GM13977 (cell line): ENCODE results near the gene AFMID.

Source experiments
- DNase-seq: peaks from one replicate; pipeline ENCODE4 v3.0.0; 2012; ENCODE audit warnings: low spot score
- in situ Hi-C: fragments of 300-500 bp; cut with MboI; formaldehyde crosslinking; loops from one replicate; pipeline ENCODE4 v1.12.0; 2022; ENCODE audit warnings: low sequenced_read_pairs, low pct_unique_long_range_greater_than_20kb, mixed read lengths, inconsistent platforms; ENCODE audit not compliant: unreplicated experiment
- TF ChIP-seq, protein P1 (sequence below): IDR thresholded peaks from 2 replicates; pipeline ENCODE4 v1.5.1; 2012; ENCODE audit warnings: mild to moderate bottlenecking, control low read depth; ENCODE audit not compliant: insufficient read depth; ENCODE audit errors: extremely low read depth, missing control alignments

The AFMID gene

GRCh38 chr17:78141437-78142118, 45.6 kb upstream of the AFMID start:
- in situ Hi-C loops = no loop called here

GRCh38 chr17:78142119-78142861, 44.9 kb upstream of the AFMID start:
- TF ChIP-seq, protein P1, sequence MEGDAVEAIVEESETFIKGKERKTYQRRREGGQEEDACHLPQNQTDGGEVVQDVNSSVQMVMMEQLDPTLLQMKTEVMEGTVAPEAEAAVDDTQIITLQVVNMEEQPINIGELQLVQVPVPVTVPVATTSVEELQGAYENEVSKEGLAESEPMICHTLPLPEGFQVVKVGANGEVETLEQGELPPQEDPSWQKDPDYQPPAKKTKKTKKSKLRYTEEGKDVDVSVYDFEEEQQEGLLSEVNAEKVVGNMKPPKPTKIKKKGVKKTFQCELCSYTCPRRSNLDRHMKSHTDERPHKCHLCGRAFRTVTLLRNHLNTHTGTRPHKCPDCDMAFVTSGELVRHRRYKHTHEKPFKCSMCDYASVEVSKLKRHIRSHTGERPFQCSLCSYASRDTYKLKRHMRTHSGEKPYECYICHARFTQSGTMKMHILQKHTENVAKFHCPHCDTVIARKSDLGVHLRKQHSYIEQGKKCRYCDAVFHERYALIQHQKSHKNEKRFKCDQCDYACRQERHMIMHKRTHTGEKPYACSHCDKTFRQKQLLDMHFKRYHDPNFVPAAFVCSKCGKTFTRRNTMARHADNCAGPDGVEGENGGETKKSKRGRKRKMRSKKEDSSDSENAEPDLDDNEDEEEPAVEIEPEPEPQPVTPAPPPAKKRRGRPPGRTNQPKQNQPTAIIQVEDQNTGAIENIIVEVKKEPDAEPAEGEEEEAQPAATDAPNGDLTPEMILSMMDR = no peak
- no peak for DNase-seq
- in situ Hi-C loops = no loop called here

More at GRCh38 chr17:78141437-78142118, 45.6 kb upstream of the AFMID start:
- DNase-seq = no peak
- TF ChIP-seq, protein P1 = no peak

DNA sequence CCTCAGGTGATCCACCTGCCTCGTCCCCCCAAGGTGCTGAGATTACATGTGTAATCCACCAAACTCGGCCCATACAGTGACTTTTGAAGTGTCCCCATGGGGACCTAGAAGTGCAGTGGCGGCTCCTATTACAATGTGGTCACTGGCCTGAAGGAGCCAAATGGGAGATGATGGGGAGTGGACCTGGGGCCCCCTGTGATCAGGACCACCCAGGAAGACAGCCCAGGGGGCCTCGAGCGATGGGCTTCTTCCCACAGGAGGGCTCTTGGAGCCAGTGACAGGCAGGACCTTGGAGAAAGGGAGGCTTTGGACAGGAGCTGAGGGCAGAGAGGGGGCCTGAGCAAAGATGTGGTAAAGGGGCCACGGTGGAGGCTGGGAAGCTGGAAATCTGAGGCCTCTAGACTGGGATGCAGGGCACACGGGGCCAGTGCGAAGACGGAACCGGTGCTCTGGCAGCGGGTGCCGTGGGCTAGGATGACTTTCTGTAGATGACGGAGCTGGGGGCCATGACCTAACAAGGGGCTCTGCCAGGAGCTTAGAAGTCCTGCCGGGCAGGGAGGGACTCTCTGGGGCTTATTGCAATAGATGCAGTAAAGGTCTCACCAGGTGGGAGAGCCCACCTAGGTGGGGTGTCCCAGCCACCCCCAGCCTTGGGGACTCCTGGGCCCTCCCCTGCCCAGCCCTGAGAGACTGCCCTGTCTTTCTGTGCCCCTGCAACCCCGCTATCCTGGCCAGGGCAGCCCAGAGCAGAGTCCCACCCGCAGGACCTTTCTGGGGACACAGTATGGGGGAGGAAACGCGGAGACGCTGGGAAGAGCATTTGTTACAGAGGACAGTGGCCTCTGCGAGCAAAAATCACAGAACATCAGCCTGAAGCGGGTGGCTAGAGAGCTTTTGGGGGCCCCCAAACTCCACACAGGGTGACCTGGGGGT, 43.7 kb upstream of the AFMID start:
- no peak for DNase-seq
- in situ Hi-C loops = no loop called here
- TF ChIP-seq, protein P1 = no peak

DNA sequence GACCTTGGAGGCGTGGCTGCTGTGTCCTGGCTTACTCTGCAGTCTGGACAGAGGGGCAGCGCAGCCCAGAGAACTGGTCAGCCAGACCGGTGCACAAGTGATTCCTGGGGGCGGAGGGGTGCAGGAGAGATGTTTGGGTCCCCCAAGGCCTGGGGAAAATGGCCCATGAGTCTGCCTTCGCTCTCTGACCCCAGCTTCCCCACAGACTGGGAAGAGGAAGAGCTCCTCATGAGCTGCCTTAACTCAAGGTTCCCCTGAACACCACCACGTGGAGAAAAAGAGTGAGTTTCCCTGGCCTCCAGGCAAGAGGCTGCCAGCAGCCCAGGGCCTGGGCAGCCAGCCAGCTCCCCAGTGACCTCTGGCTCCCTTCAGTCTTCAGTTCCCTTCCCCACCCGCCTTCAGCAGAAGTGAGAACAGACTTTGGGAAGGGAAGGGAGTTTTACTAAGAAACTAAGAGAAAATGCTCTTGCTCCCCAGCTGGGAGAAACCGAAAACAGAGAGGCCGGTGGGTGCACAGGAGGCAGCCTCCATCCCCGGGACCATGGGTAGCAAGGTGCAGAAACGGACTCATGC, 42.9 kb upstream of the AFMID start:
- no peak for DNase-seq
- in situ Hi-C loops = no loop called here
- TF ChIP-seq, protein P1 = no peak

DNA sequence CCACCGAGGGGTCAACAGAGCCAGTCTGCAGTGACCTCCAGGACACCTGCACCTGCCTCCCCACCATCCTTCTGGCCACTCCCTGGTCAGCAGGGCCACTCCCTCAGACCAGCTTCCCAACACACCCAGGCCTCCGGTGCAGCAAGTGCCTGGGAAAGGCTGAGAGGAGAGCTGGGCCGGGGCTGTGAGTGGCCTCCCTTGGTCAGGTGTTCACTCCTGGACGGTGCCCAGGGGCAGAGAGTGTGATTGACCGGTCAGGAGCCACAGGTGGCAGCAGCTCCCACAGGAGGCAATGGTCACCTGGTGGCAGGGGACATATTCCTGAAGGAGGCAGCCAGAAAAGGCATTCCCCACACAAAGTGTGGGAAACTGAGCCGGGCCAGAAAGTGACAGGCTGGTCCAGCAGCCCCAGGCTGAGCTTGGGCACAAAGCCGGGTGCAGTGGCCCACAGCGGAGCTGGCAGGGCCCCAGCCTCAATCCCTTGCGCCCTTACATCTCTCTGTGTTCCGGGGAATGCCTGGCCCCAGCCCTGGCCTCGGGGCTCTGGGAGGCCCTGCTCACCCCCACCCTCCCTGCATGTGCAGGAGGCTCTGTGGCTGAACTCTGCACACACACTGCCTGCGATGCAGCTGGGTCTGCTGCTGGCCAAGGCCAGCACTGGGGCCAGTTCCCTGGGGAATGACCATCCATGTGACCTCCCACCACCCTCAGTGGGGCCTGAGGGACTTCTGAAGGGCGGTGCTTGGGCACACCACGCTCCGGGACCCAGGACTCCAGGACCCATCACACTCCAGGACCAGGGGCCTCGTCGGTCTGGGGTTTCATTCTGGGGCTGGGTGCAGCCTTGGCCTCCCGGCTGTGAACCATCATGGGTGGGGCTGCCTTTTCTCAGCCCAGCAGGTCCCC, 42.2 kb upstream of the AFMID start:
- DNase-seq = no peak
- in situ Hi-C loops = no loop called here
- TF ChIP-seq, protein P1 = no peak
